Erythroblast (primary cell): Measurements from ENCODE around the gene HOXA6.

Experiments
- GATA1 ChIP-seq: IDR thresholded peaks from 2 replicates; pipeline ENCODE4 v1.6.1; 2011; ENCODE audit warnings: low read depth, mild to moderate bottlenecking, control low read depth, low read length, moderate library complexity
- POLR2A ChIP-seq: IDR thresholded peaks from 2 replicates; pipeline ENCODE4 v1.6.1; 2011; ENCODE audit warnings: mild to moderate bottlenecking, low read length

- no peak for TF ChIP-seq POLR2A
- no peak for TF ChIP-seq GATA1
Measured at GRCh38 chr7:27167916-27168264, 20.3 kb upstream of the HOXA6 start.
